Activated CD8-positive, alpha-beta memory T cell treated with anti-CD3 and anti-CD28 coated beads for 48 hours (primary cell): ENCODE data around the gene ZNF214.
"Not testable (repeated sequence)": the region's sequence is repeated elsewhere in the genome, so short reads cannot be mapped to it uniquely, and the experiment has no call there.

ENCODE experiments used
- DNase-seq, 3 experiments: peaks; one replicate each; pipeline ENCODE4 v3.0.0-alpha.2; 2020; ENCODE audit warnings: low read depth in 2 of 3, low spot score in 2 of 3

ZNF214 gene

GRCh38 chr11:6991227-6991626, 28.9 kb downstream of the ZNF214 start:
- no peak for DNase-seq

- no peak for DNase-seq
Observed at GRCh38 chr11:6988506-6988905, 31.6 kb downstream of the ZNF214 start.

- no peak for DNase-seq
Observed at GRCh38 chr11:6986487-6986886, 33.7 kb downstream of the ZNF214 start.

- DNase-seq = no peak
Observed at GRCh38 chr11:6979365-6979764, 40.8 kb downstream of the ZNF214 start.

GRCh38 chr11:6969854-6970253, 50.3 kb downstream of the ZNF214 start:
- DNase-seq = not testable (repeated sequence)

- DNase-seq = no peak
Observed at GRCh38 chr11:6968816-6969215, 51.3 kb downstream of the ZNF214 start.

- no peak for DNase-seq
Observed at GRCh38 chr11:6962673-6963072, 57.5 kb downstream of the ZNF214 start.

GRCh38 chr11:6962141-6962540, 58.0 kb downstream of the ZNF214 start:
- DNase-seq = no peak

GRCh38 chr11:6954248-6954647, 65.9 kb downstream of the ZNF214 start:
- not testable (repeated sequence) for DNase-seq
